HCT116 (cell line): Measurements from ENCODE around the gene TENM4. TPM values are rescaled to one million over a fixed set of nuclear protein-coding genes. Genes with fewer than 3 reads are reported as not detected.

ENCODE experiments used
- ATAC-seq: fragments of 200-7000 bp; cut with Tn5 transposase; 2 replicates; pipeline ENCODE4 v1.9.1; 2020; ENCODE audit warnings: mild to moderate bottlenecking, moderate library complexity
- BruUV-seq: library from RNA; stranded (reverse); fragments of 400-500 nt; replicated peaks from 2 replicates; lab custom pipeline; 2021; lab: Mats Ljungman, UMichigan
- CTCF ChIA-PET: fragments of 300-600 bp; sonication (Branson Sonifier 250); formaldehyde crosslinking; loops from one replicate; lab custom pipeline; 2021; ENCODE audit warnings: antibody characterized with exemption; lab: Charles Lee
- POLR2A ChIA-PET: fragments of 300-600, 350-600 bp; sonication (Branson Sonifier 250); formaldehyde crosslinking; loops from one replicate; lab custom pipeline; 2021; ENCODE audit warnings: antibody characterized with exemption; lab: Charles Lee
- RAD21 ChIA-PET, 2 experiments: fragments of 300-600 bp; sonication (Branson Sonifier 250); formaldehyde crosslinking; loops; one replicate each; lab custom pipeline; 2023; ENCODE audit warnings: low total read pairs in 2 of 2; ENCODE audit not compliant: uncharacterized antibody in 2 of 2, unreplicated experiment in 2 of 2, low non-redundant PET in 1 of 2; lab: Charles Lee
- DNase-seq: peaks from one replicate; pipeline ENCODE4 v3.0.0-alpha.2; 2010; ENCODE audit warnings: low read depth, low spot score
- H2AFZ ChIP-seq: fragments of 200-600 bp; shearing (Covaris generic), sonication (generic); 2 replicates; pipeline ENCODE4 v1.6.1; 2017; ENCODE audit warnings: low read depth, mixed run types, mixed read lengths, antibody characterized with exemption, low read length; ENCODE audit not compliant: poor library complexity, severe bottlenecking
- H3K27ac ChIP-seq: 2 replicates; pipeline ENCODE4 v1.5.1; 2012; ENCODE audit warnings: low read depth, low read length
- H3K27me3 ChIP-seq: fragments of 200-600 bp; sonication (generic); 2 replicates; pipeline ENCODE4 v1.6.1; 2016; ENCODE audit warnings: mixed run types, low read length, mixed read lengths; ENCODE audit not compliant: insufficient read depth
- H3K36me3 ChIP-seq, 2 experiments: fragments of 200-500 bp in 1 of 2; fragments of 200-600 bp in 1 of 2; sonication (Bioruptor generic) in 1 of 2; sonication (generic) in 1 of 2; 2 replicates each; pipeline versions ENCODE4 v1.5.1 to v1.6.1; 2014 to 2016; ENCODE audit warnings: low read length in 2 of 2, inconsistent platforms in 1 of 2, mixed read lengths in 1 of 2, mixed run types in 1 of 2; ENCODE audit not compliant: insufficient read depth in 2 of 2, control insufficient read depth in 1 of 2
- H3K4me1 ChIP-seq, 2 experiments: fragments of 200-600 bp in 1 of 2; sonication (generic) in 1 of 2; 2 replicates each; pipeline versions ENCODE4 v1.5.1 to v1.6.1; 2012 to 2017; ENCODE audit warnings: low read length in 2 of 2, inconsistent platforms in 1 of 2, mild to moderate bottlenecking in 1 of 2, mixed read lengths in 1 of 2, mixed run types in 1 of 2, moderate library complexity in 1 of 2; ENCODE audit not compliant: insufficient read depth in 2 of 2, control insufficient read depth in 1 of 2
- H3K4me2 ChIP-seq: fragments of 200-600 bp; sonication (generic); 2 replicates; pipeline ENCODE4 v1.6.1; 2017; ENCODE audit warnings: mixed run types, low read length, mixed read lengths
- H3K4me3 ChIP-seq, 2 experiments: fragments of 200-600 bp in 1 of 2; sonication (generic) in 1 of 2; replicated peaks in 1 of 2; 2 replicates each; pipeline ENCODE4 v1.5.1; 2011 to 2016; ENCODE audit warnings: low read length in 2 of 2, control low read depth in 1 of 2, low read depth in 1 of 2, mild to moderate bottlenecking in 1 of 2, mixed read lengths in 1 of 2, mixed run types in 1 of 2
- H3K79me2 ChIP-seq: fragments of 200-600 bp; sonication (generic); 2 replicates; pipeline ENCODE4 v1.6.1; 2017; ENCODE audit warnings: mild to moderate bottlenecking, mixed run types, low read length, moderate library complexity, mixed read lengths; ENCODE audit not compliant: insufficient read depth
- H3K9ac ChIP-seq: fragments of 200-600 bp; sonication (generic); 2 replicates; pipeline ENCODE4 v1.6.1; 2016; ENCODE audit warnings: low read length, mixed read lengths
- H3K9me2 ChIP-seq: fragments of 200-600 bp; sonication (generic), shearing (Covaris generic); 2 replicates; pipeline ENCODE4 v1.6.1; 2017; ENCODE audit warnings: mixed run types, mild to moderate bottlenecking, moderate library complexity; ENCODE audit not compliant: insufficient read depth
- H3K9me3 ChIP-seq, 2 experiments: fragments of 200-500 bp in 1 of 2; fragments of 200-600 bp in 1 of 2; sonication (Bioruptor generic) in 1 of 2; sonication (generic) in 1 of 2; 2 replicates each; pipeline ENCODE4 v1.6.1; 2014 to 2017; ENCODE audit warnings: low read length in 2 of 2, mixed read lengths in 2 of 2, inconsistent platforms in 1 of 2, low read depth in 1 of 2, mild to moderate bottlenecking in 1 of 2, mixed run types in 1 of 2, moderate library complexity in 1 of 2; ENCODE audit not compliant: control insufficient read depth in 1 of 2, insufficient read depth in 1 of 2
- H4K20me1 ChIP-seq: fragments of 200-600 bp; sonication (generic), shearing (Covaris generic); 2 replicates; pipeline ENCODE4 v1.6.1; 2017; ENCODE audit warnings: mixed run types, mild to moderate bottlenecking, moderate library complexity; ENCODE audit not compliant: insufficient read depth
- CBX3 ChIP-seq: IDR thresholded peaks from 2 replicates; pipeline ENCODE4 v1.6.1; 2012; ENCODE audit warnings: low read depth
- ELF1 ChIP-seq: IDR thresholded peaks from 2 replicates; pipeline ENCODE4 v1.6.1; 2012; ENCODE audit warnings: low read depth, borderline replicate concordance
- POLR2AphosphoS5 ChIP-seq: IDR thresholded peaks from 2 replicates; pipeline ENCODE4 v1.6.1; 2011; ENCODE audit warnings: mild to moderate bottlenecking, low read depth, low read length, moderate library complexity
- RAD21 ChIP-seq: IDR thresholded peaks from 2 replicates; pipeline ENCODE4 v1.6.1; 2012; ENCODE audit warnings: low read depth, mild to moderate bottlenecking
- TCF7L2 ChIP-seq: IDR thresholded peaks from 2 replicates; pipeline ENCODE4 v1.7.0; 2011; ENCODE audit warnings: borderline replicate concordance, inconsistent platforms; ENCODE audit not compliant: insufficient read depth, insufficient read length; ENCODE audit errors: extremely low read depth
- YY1 ChIP-seq: IDR thresholded peaks from 2 replicates; pipeline ENCODE4 v1.6.1; 2011; ENCODE audit warnings: low read length, low read depth, moderate library complexity, mild to moderate bottlenecking; ENCODE audit not compliant: insufficient replicate concordance; ENCODE audit errors: extremely low read depth
- intact Hi-C: fragments of 100-400 bp; cut with micrococcal nuclease; formaldehyde crosslinking; loops from 2 replicates; pipeline ENCODE4 v1.10.0; 2022
- total RNA-seq: library from RNA; stranded (reverse); gene quantifications from one replicate; pipeline ENCODE4 v1.2.1, GENCODE V29; 2021; ENCODE audit not compliant: unreplicated experiment
- TF ChIP-seq, protein P1 (sequence below), 3 experiments: fragments of 200-600 bp in 1 of 3; sonication (generic) in 1 of 3; IDR thresholded peaks in 2 of 3; conservative IDR thresholded peaks in 1 of 3; 2 replicates each; pipeline ENCODE4 v1.5.1; 2012 to 2017; ENCODE audit warnings: low read depth in 2 of 3, low read length in 2 of 3, antibody characterized with exemption in 1 of 3, borderline replicate concordance in 1 of 3, control low read depth in 1 of 3, mild to moderate bottlenecking in 1 of 3, mixed read lengths in 1 of 3, mixed run types in 1 of 3, moderate library complexity in 1 of 3; ENCODE audit not compliant: insufficient read depth in 1 of 3

TENM4 gene
- total RNA-seq, 1 experiment from 2014 or later, result 0.05 TPM

DNA sequence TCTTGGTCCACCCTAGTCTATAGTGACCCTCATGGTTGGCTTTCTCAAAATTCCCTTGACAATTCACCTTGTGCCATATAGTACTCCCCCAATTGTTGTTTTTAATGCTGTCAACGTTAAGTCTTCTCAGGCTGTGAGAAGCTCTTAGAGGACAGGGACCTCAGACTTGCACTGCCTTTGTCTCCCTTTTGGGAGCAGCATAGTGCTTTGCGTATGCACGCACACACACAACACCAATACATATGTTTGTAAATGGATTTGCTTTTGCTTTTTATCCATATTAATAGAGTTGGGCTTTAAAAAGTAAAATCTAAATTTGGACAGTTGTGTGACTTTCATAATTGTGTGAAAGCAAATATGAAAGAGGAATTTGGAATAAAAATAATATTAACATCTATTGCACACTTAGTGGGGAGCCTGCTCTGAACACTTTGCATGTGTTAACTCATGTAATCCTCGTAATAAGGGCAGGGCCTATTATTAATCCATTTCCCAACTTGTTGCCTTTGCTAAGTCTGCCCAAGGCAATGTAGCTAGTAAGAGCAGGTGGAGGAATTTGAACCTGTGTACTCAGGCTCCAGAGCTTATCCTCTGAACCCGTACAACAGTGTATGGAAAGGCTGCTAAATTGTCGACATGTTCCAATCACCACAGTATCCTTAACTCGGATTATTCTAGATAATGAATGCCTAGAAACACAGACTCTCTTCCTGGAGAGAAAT, 608.4 kb downstream of the TENM4 start:
- no TSS peak for BruUV-seq
- intact Hi-C loops, result no loop called here

More for the DNA sequence above, 608.4 kb downstream of the TENM4 start:
- no peak overlapping the region for H3K9ac ChIP-seq
- H3K27ac ChIP-seq, result no peak overlapping the region
- H3K79me2 ChIP-seq, result no peaks in the 10 kb centered on the region
- H3K27me3 ChIP-seq, result peaks cover 6% of the 10 kb centered on the region
- no peaks in the 10 kb centered on the region for H3K4me1 ChIP-seq
- H3K36me3 ChIP-seq, result no peaks in the 10 kb centered on the region
- ChIA-PET CTCF (interaction anchor here (0.8 to 1.6 kb wide), 2 partner anchors 187 to 220 kb away, joined by 3 to 4 read pairs; no protein-coding TSS in a partner anchor), POLR2A (no interaction called here), RAD21 (no interaction called here)
- no peaks in the 10 kb centered on the region for H3K9me2 ChIP-seq
- no peaks in the 10 kb centered on the region for H4K20me1 ChIP-seq
- ATAC-seq (no peak), DNase-seq (no peak)
- H3K9me3 ChIP-seq, result no peaks in the 10 kb centered on the region
- H2AFZ ChIP-seq, result no peak overlapping the region
- H3K4me3 ChIP-seq, result no peak overlapping the region
- no peak overlapping the region for H3K4me2 ChIP-seq
- TF ChIP-seq POLR2AphosphoS5 (no peak), YY1 (no peak), RAD21 (peak; percentile 26), ELF1 (no peak), TCF7L2 (no peak), CBX3 (no peak)
- TF ChIP-seq, protein P1, sequence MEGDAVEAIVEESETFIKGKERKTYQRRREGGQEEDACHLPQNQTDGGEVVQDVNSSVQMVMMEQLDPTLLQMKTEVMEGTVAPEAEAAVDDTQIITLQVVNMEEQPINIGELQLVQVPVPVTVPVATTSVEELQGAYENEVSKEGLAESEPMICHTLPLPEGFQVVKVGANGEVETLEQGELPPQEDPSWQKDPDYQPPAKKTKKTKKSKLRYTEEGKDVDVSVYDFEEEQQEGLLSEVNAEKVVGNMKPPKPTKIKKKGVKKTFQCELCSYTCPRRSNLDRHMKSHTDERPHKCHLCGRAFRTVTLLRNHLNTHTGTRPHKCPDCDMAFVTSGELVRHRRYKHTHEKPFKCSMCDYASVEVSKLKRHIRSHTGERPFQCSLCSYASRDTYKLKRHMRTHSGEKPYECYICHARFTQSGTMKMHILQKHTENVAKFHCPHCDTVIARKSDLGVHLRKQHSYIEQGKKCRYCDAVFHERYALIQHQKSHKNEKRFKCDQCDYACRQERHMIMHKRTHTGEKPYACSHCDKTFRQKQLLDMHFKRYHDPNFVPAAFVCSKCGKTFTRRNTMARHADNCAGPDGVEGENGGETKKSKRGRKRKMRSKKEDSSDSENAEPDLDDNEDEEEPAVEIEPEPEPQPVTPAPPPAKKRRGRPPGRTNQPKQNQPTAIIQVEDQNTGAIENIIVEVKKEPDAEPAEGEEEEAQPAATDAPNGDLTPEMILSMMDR (IDR thresholded peaks at IDR 0.05 in 2 of 3, conservative IDR thresholded peaks at IDR 0.05 in 1 of 3; ENCODE audit: borderline replicate concordance in 1 of 3, insufficient read depth in 1 of 3, low read depth in 2 of 3, low read length in 2 of 3), result peak in 2 of 3 experiments; percentile 15 to 35; a peak in 1 of 6 replicates
